DND-41 (cell line): Measurements from ENCODE around the gene NOS2.

Experiments
- ATAC-seq: fragments of 200-7000 bp; cut with Tn5 transposase; 3 replicates; pipeline ENCODE4 v1.9.1; 2021; ENCODE audit warnings: low read depth; ENCODE audit not compliant: insufficient read depth
- DNase-seq: peaks from one replicate; pipeline ENCODE4 v3.0.0-alpha.2; 2020
- H2AFZ ChIP-seq: 2 replicates; pipeline ENCODE4 v1.6.0; 2012; ENCODE audit warnings: low read depth, low read length
- H3K27ac ChIP-seq: 2 replicates; pipeline ENCODE4 v1.5.1; 2012; ENCODE audit warnings: low read length, inconsistent platforms
- H3K27me3 ChIP-seq: fragments of 200-600 bp; sonication (generic); 2 replicates; pipeline ENCODE4 v1.6.0; 2012; ENCODE audit warnings: low read length, mild to moderate bottlenecking, inconsistent platforms; ENCODE audit not compliant: insufficient read depth, poor library complexity
- H3K36me3 ChIP-seq: 2 replicates; pipeline ENCODE4 v1.5.1; 2012; ENCODE audit warnings: low read length, inconsistent platforms; ENCODE audit not compliant: insufficient read depth
- H3K4me1 ChIP-seq: 2 replicates; pipeline ENCODE4 v1.5.1; 2012; ENCODE audit warnings: mild to moderate bottlenecking, low read length; ENCODE audit not compliant: insufficient read depth
- H3K4me2 ChIP-seq: 2 replicates; pipeline ENCODE4 v1.6.0; 2012; ENCODE audit warnings: mild to moderate bottlenecking, moderate library complexity, low read length, inconsistent platforms; ENCODE audit not compliant: insufficient read depth
- H3K4me3 ChIP-seq, 2 experiments: fragments of 200-600 bp in 1 of 2; shearing (Covaris generic) in 1 of 2; 2 replicates each; pipeline ENCODE4 v1.5.1; 2012 to 2016; ENCODE audit warnings: inconsistent platforms in 2 of 2, low read length in 2 of 2, mild to moderate bottlenecking in 2 of 2, low read depth in 1 of 2, moderate library complexity in 1 of 2
- H3K79me2 ChIP-seq: 2 replicates; pipeline ENCODE4 v1.6.0; 2012; ENCODE audit warnings: low read length, inconsistent platforms; ENCODE audit not compliant: insufficient read depth
- H3K9ac ChIP-seq: 2 replicates; pipeline ENCODE4 v1.6.0; 2012; ENCODE audit warnings: low read depth, mild to moderate bottlenecking, inconsistent platforms, low read length, moderate library complexity
- H3K9me3 ChIP-seq: 2 replicates; pipeline ENCODE4 v1.5.1; 2012; ENCODE audit warnings: low read length, moderate library complexity, mild to moderate bottlenecking, inconsistent platforms; ENCODE audit not compliant: insufficient read depth, severe bottlenecking
- H4K20me1 ChIP-seq: 2 replicates; pipeline ENCODE4 v1.6.0; 2012; ENCODE audit warnings: low read length; ENCODE audit not compliant: insufficient read depth
- EZH2 ChIP-seq: IDR thresholded peaks from 3 replicates; pipeline ENCODE4 v1.6.1; 2012; ENCODE audit warnings: borderline replicate concordance, low read depth, mild to moderate bottlenecking, moderate library complexity, low read length, inconsistent platforms; ENCODE audit not compliant: severe bottlenecking
- TF ChIP-seq, protein P1 (sequence below): IDR thresholded peaks from 2 replicates; pipeline ENCODE4 v1.5.1; 2012; ENCODE audit warnings: borderline replicate concordance, low read length, moderate library complexity, mild to moderate bottlenecking; ENCODE audit not compliant: poor library complexity, severe bottlenecking; ENCODE audit errors: extremely low read depth

Gene NOS2

DNA sequence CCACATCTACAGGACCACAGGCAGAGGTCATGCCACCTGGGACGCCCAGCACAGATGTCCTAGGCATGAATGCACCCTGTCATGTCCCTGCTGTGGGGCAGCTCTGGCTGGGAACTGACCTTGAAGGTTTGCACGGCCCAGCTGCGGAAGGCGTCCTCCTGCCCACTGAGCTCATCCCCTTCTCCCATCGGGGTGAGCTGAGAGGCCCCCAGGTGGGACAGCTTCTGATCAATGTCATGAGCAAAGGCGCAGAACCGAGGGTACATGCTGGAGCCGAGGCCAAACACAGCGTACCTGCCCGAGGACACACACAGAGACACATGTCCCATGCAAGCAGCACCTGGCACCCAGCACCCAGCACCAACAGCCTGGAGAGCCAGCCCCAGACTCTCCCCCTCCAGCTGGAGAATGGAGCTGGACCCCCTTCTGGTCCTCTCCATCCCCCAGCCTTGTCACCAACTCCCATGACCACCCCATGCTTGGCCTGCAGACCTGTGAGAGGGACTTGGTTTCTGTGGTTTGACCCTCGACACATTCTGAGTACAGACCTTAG, 31.4 kb downstream of the NOS2 start:
- 0 out of 2 replicates have a peak, but pooled peaks cover 4% of the 10 kb centered on the region for H4K20me1 ChIP-seq
- H3K4me3 ChIP-seq, result no peak overlapping the region
- no peaks in the 10 kb centered on the region for H3K4me1 ChIP-seq
- H3K36me3 ChIP-seq, result no peaks in the 10 kb centered on the region
- no peak overlapping the region for H3K27ac ChIP-seq
- TF ChIP-seq, protein P1, sequence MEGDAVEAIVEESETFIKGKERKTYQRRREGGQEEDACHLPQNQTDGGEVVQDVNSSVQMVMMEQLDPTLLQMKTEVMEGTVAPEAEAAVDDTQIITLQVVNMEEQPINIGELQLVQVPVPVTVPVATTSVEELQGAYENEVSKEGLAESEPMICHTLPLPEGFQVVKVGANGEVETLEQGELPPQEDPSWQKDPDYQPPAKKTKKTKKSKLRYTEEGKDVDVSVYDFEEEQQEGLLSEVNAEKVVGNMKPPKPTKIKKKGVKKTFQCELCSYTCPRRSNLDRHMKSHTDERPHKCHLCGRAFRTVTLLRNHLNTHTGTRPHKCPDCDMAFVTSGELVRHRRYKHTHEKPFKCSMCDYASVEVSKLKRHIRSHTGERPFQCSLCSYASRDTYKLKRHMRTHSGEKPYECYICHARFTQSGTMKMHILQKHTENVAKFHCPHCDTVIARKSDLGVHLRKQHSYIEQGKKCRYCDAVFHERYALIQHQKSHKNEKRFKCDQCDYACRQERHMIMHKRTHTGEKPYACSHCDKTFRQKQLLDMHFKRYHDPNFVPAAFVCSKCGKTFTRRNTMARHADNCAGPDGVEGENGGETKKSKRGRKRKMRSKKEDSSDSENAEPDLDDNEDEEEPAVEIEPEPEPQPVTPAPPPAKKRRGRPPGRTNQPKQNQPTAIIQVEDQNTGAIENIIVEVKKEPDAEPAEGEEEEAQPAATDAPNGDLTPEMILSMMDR, result no peak
- no peak for TF ChIP-seq EZH2
- no peak overlapping the region for H3K4me2 ChIP-seq
- no peak overlapping the region for H2AFZ ChIP-seq
- H3K27me3 ChIP-seq, result no peaks in the 10 kb centered on the region
- H3K9ac ChIP-seq, result no peak overlapping the region
- DNase-seq (no peak), ATAC-seq (no peak)
- H3K9me3 ChIP-seq, result no peaks in the 10 kb centered on the region
- H3K79me2 ChIP-seq, result no peaks in the 10 kb centered on the region

DNA sequence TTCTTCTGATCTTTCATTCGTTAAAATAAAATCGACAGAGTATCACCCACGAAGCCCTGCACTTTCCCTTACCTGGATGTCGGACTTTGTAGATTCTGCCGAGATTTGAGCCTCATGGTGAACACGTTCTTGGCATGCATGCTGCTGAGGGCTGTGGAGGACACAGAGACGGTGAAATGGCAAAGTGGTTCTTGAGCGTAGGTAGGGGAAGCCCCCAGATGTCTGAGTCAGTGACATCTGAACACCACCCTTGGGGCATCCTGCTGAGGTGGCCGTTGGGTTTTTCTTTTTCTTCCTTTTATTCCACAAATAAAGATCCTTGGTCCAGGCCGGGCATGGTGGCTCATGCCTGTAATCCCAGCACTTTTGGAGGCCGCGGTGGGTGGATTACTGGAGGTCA, 33.9 kb downstream of the NOS2 start:
- Histone ChIP-seq H3K27ac (no peak overlapping the region), H3K4me1 (no peaks in the 10 kb centered on the region), H3K4me2 (no peak overlapping the region), H3K79me2 (no peaks in the 10 kb centered on the region), H4K20me1 (0 out of 2 replicates have a peak, but pooled peaks cover 15% of the 10 kb centered on the region), H3K9me3 (no peaks in the 10 kb centered on the region), H2AFZ (no peak overlapping the region), H3K4me3 (no peak overlapping the region), H3K27me3 (no peaks in the 10 kb centered on the region), H3K9ac (no peak overlapping the region), H3K36me3 (no peaks in the 10 kb centered on the region)
- no peak for ATAC-seq
- no peak for DNase-seq
- TF ChIP-seq, protein P1, result no peak
- no peak for TF ChIP-seq EZH2

DNA sequence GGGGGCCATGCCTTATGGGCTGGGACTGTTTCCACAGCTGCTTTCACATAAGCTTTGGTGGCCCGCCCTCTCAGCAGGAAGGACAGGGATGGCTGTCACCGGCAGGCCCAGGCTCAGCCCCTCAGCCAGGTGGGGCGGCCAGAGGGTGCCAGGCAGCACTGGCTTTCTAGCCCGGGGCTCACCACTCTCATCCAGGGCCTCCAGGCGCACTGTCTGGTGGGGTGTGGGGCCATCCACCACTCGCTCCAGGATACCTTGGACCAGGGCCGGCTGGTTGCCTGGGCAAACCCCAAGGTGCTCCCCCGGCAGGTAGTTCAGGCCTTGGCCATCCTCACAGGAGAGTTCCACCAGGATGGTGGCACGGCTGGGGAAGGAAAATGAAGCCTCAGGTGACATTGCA, 35.0 kb downstream of the NOS2 start:
- Histone ChIP-seq H3K4me3 (no peak overlapping the region), H3K9ac (no peak overlapping the region), H3K4me1 (no peaks in the 10 kb centered on the region), H3K9me3 (no peaks in the 10 kb centered on the region), H3K27ac (no peak overlapping the region), H3K79me2 (no peaks in the 10 kb centered on the region), H3K36me3 (no peaks in the 10 kb centered on the region), H3K27me3 (no peaks in the 10 kb centered on the region), H2AFZ (no peak overlapping the region), H4K20me1 (peaks cover 21% of the 10 kb centered on the region; the same call in 1 of the 2 replicates), H3K4me2 (no peak overlapping the region)
- ATAC-seq, result no peak
- DNase-seq, result no peak
- no peak for TF ChIP-seq EZH2

DNA sequence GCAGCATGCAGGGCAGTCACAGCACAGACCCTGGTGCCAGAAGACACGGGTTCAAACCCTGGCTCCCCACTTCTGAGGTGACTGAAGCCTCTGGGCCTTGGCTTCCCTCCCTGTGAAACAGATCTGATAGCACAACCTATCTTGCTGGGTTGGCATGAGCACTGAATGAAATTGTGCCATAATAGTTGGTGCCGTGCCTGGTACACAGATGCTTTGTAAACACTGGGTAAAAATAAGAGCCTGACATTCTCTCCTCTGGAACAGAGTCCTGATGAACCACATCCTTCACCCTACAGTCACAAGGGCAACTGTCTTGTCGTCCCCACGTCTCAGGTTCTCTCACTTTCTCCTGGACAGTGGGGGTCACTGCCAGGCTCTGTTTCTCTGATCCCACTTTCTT, 35.7 kb downstream of the NOS2 start:
- no peak for DNase-seq
- Histone ChIP-seq H3K9me3 (no peaks in the 10 kb centered on the region), H2AFZ (no peak overlapping the region), H3K4me3 (no peak overlapping the region), H3K4me2 (no peak overlapping the region), H3K9ac (no peak overlapping the region), H3K79me2 (no peaks in the 10 kb centered on the region), H3K27ac (no peak overlapping the region), H3K36me3 (no peaks in the 10 kb centered on the region), H3K4me1 (no peaks in the 10 kb centered on the region), H3K27me3 (no peaks in the 10 kb centered on the region), H4K20me1 (peaks cover 23% of the 10 kb centered on the region; the same call in 1 of the 2 replicates)
- ATAC-seq, result no peak
- TF ChIP-seq, protein P1, result no peak
- no peak for TF ChIP-seq EZH2
